Measurements from ENCODE around the gene EYA4.
A peak's percentile ranks its signal among the peaks of the same experiment; 100 is the strongest.

Gene EYA4

DNA sequence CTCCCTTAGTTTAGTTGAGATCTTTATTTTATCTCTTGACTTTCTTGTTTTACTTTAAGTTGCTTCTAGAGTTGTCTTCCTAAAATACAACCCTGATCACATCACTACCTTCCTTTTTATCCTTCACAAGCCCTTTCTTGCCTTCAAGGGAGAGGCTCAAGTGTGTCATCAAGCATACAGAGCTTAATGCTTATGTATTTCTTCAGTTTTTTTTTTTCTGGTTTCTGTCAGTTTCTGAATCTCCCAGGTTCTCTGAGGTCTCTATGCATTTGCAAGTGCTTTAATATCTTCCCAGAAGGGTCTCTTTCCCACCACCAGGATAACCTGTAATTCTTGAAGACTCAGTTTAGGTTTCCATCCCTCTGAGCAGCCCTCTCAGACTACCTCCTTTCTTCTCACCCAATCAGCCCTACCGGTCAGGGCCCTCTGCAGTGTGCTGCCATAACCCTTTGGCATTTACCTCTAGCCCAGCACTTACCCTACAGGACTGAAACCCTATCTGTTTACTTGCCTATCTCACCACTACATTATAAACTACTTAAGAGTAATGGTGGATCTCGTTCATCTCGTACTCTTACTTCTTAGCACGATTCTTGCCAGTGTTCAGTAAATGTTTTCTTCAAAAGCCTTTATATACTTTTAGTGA lies 36.9 kb downstream of the EYA4 start:
- H3K4me3 ChIP-seq (ENCODE audit: low read depth, low read length) = no peak overlapping the region
- TF ChIP-seq, protein P1, sequence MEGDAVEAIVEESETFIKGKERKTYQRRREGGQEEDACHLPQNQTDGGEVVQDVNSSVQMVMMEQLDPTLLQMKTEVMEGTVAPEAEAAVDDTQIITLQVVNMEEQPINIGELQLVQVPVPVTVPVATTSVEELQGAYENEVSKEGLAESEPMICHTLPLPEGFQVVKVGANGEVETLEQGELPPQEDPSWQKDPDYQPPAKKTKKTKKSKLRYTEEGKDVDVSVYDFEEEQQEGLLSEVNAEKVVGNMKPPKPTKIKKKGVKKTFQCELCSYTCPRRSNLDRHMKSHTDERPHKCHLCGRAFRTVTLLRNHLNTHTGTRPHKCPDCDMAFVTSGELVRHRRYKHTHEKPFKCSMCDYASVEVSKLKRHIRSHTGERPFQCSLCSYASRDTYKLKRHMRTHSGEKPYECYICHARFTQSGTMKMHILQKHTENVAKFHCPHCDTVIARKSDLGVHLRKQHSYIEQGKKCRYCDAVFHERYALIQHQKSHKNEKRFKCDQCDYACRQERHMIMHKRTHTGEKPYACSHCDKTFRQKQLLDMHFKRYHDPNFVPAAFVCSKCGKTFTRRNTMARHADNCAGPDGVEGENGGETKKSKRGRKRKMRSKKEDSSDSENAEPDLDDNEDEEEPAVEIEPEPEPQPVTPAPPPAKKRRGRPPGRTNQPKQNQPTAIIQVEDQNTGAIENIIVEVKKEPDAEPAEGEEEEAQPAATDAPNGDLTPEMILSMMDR (IDR thresholded peaks at IDR 0.05; ENCODE audit: control insufficient read depth, extremely low read depth, insufficient read depth) = no peak
- no peak for DNase-seq (ENCODE audit: low read depth)

DNA sequence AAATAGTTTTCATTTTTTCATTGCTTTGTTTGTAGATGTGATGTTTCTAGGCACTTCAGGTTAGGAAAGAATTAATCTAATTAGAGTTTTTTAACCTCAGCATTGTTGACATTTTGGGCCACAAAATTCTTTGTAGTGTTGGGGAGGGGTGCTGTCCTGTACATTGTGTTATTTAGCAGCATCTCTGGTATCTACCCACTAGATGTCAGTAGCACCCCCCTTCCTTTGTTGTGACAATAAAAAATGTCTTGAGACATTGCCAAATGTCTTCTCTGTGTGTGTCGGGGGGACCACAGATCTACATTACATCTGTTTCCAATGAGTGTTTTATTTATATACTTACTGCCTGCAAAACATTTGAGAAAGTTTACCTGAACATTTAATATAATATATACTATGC lies 45.6 kb downstream of the EYA4 start:
- no peak for DNase-seq (ENCODE audit: low read depth)
- TF ChIP-seq, protein P1 (IDR thresholded peaks at IDR 0.05; ENCODE audit: control insufficient read depth, extremely low read depth, insufficient read depth) = peak; percentile 54
- no peak overlapping the region for H3K4me3 ChIP-seq (ENCODE audit: low read depth, low read length)

DNA sequence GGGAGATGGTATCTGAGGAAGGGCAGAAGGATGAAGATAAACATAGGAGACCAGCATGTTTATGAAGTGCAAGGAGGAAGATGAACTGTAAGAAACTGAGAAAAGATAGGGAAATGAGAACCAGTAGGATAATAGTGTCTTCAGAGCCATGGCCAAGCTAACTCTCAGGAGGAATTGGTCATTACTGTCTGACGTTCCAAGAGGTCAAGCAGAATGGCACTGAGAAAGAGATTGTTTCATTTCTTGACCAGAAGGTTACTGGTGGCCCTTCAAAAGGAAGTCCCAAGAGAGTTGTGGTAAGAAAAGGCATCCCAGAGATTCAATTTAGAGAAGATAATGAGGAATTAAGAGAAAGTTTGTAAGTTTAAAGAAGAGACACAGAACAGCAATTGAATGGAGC lies 47.5 kb downstream of the EYA4 start:
- no peak for DNase-seq (ENCODE audit: low read depth)
- no peak overlapping the region for H3K4me3 ChIP-seq (ENCODE audit: low read depth, low read length)
- TF ChIP-seq, protein P1 (IDR thresholded peaks at IDR 0.05; ENCODE audit: control insufficient read depth, extremely low read depth, insufficient read depth) = no peak

DNA sequence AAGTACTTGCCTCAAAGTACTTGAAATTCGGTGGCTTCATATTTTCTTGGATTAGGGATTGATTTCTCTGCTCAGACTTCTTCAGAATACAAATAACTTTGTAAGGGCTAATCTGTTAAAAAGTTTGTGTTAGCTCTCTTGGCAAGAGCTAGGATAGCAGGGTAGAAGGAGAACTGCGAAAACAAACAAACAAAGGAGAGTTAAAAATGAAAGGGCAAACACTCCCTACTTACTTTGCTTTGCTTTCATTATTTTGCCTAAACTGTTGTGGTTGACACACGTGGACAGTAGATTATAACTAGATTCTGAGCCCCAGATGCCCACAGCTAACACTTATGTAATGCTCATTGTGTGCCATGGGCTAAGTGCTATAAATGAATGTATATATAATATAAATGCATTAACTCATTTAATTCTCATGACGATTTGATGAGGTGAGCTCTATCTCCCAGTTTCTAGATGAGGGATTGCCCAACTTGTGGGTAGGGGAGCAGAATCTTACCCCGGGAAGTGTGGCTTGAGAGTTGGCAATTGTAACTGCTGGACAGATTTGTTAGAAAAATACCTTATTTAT lies 48.7 kb downstream of the EYA4 start:
- no peak overlapping the region for H3K4me3 ChIP-seq (ENCODE audit: low read depth, low read length)
- TF ChIP-seq, protein P1 (IDR thresholded peaks at IDR 0.05; ENCODE audit: control insufficient read depth, extremely low read depth, insufficient read depth) = no peak
- DNase-seq (ENCODE audit: low read depth) = no peak

DNA sequence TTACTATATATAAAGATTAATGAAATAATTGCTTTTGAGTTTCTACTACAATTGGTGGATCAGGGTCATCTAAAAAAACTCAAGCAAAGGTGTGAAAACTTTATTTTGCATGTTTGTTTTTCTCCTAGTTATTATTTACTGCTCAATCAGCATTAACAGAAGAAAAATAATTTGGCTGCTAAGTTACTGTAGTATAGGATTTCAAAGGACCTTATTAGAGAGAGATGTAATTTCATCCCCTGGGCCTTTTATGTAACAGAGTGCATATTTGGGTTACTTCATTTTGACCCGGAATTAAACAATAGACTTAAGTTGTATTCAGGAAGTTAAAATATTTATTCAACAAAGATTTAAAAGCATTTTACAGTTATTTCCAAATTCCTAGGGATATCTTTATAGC lies 49.8 kb downstream of the EYA4 start:
- no peak for DNase-seq (ENCODE audit: low read depth)
- TF ChIP-seq, protein P1 (IDR thresholded peaks at IDR 0.05; ENCODE audit: control insufficient read depth, extremely low read depth, insufficient read depth) = no peak
- no peak overlapping the region for H3K4me3 ChIP-seq (ENCODE audit: low read depth, low read length)

DNA sequence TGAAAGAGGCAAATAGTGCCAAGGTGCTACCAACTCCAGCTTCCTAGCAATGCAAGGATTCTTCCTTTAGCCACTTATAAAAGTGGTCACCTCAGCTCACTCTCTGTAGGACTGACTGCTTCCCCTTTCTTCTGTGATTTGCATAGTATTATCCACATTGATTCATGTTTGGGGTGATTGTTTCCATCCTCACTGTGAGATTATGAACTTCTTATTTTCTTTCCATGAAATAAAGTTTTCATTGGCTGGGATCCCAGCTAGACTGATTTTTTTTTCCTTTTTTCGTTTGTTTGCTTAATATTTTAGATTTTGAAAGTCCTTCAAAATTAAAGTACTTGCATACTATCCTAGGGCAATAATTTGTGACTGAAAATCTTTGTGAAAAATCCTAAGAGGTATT lies 50.5 kb downstream of the EYA4 start:
- TF ChIP-seq, protein P1 (IDR thresholded peaks at IDR 0.05; ENCODE audit: control insufficient read depth, extremely low read depth, insufficient read depth) = no peak
- DNase-seq (ENCODE audit: low read depth) = no peak
- no peak overlapping the region for H3K4me3 ChIP-seq (ENCODE audit: low read depth, low read length)

DNA sequence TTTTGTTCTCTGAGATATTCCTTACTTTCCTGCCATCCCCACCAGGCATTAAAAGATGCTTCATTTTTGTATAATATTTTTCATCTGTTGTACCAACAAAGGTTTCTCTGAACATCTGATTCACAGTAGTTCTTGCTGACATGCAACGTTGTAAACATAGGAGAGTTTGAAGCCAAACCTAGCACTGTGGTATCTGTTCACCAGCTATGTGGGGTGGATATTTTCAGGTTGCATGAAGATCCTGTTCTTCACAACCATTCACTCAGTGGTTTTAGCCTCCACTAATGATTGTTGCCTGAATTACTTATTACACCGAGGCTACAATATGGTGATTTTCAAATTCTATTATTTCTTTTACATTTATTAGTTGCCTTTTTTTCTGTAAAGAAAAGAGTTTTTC lies 56.5 kb downstream of the EYA4 start:
- TF ChIP-seq, protein P1 (IDR thresholded peaks at IDR 0.05; ENCODE audit: control insufficient read depth, extremely low read depth, insufficient read depth) = no peak
- H3K4me3 ChIP-seq (ENCODE audit: low read depth, low read length) = no peak overlapping the region
- DNase-seq (ENCODE audit: low read depth) = no peak

Data from LNCaP clone FGC (cell line).